WTC11 (cell line): ENCODE measurements around the gene GRIN2A.

Experiments
- FOXK1 ChIP-seq: sonication (generic); formaldehyde crosslinking; IDR thresholded peaks from 2 replicates; pipeline ENCODE4 v1.8.0; 2022; ENCODE audit warnings: mild to moderate bottlenecking, moderate library complexity, missing genetic modification reagents
- NFYB ChIP-seq: sonication (generic); formaldehyde crosslinking; conservative IDR thresholded peaks from 2 replicates; pipeline ENCODE4 v1.8.0; 2022; ENCODE audit warnings: low read depth, missing genetic modification reagents
- TCF7 ChIP-seq: sonication (generic); formaldehyde crosslinking; IDR thresholded peaks from 2 replicates; pipeline ENCODE4 v1.8.0; 2022; ENCODE audit warnings: mild to moderate bottlenecking, low read depth, missing genetic modification reagents, moderate library complexity
- TF ChIP-seq, protein P1 (sequence below): fragments of 200-600 bp; IDR thresholded peaks from 2 replicates; pipeline ENCODE4 v1.8.0; 2022; ENCODE audit warnings: antibody characterized with exemption
- TF ChIP-seq, protein P2 (sequence below): sonication (generic); formaldehyde crosslinking; IDR thresholded peaks from 2 replicates; pipeline ENCODE4 v1.8.0; 2022; ENCODE audit warnings: mild to moderate bottlenecking, missing genetic modification reagents
- TF ChIP-seq, protein P3 (sequence below): sonication (generic); formaldehyde crosslinking; IDR thresholded peaks from 2 replicates; pipeline ENCODE4 v1.8.0; 2022; ENCODE audit warnings: mild to moderate bottlenecking, missing genetic modification reagents
- TF ChIP-seq, protein P4 (sequence below): sonication (generic); formaldehyde crosslinking; IDR thresholded peaks from 2 replicates; pipeline ENCODE4 v1.8.1; 2022; ENCODE audit warnings: low read depth, missing genetic modification reagents, borderline replicate concordance
- TF ChIP-seq, protein P5 (sequence below): sonication (generic); formaldehyde crosslinking; IDR thresholded peaks from 2 replicates; pipeline ENCODE4 v1.8.1; 2022; ENCODE audit warnings: missing genetic modification reagents, borderline replicate concordance
- TF ChIP-seq, protein P6 (sequence below): fragments of 250-450 bp; sonication (Bioruptor Pico); conservative IDR thresholded peaks from 2 replicates; pipeline ENCODE4 v1.9.0; 2021; ENCODE audit warnings: mild to moderate bottlenecking

DNA sequence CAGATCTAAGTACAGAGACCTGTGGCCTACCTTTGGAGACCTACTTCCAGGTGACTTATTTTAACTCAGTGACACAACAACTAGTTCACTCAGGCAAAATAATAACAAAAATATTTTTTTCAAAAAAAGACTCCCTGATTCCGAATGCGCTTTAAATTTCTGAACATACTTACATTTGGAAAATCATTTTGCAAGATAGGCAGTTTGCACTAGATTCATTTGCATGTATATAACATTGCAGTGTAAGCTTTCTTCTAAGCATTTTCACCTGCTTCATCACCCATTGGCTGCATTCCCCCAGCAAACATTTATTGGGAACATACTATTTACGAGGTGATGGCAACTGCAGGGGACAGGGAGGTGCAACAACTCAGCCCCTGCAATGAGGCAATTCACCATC, 166.8 kb downstream of the GRIN2A start:
- TF ChIP-seq, protein P1, sequence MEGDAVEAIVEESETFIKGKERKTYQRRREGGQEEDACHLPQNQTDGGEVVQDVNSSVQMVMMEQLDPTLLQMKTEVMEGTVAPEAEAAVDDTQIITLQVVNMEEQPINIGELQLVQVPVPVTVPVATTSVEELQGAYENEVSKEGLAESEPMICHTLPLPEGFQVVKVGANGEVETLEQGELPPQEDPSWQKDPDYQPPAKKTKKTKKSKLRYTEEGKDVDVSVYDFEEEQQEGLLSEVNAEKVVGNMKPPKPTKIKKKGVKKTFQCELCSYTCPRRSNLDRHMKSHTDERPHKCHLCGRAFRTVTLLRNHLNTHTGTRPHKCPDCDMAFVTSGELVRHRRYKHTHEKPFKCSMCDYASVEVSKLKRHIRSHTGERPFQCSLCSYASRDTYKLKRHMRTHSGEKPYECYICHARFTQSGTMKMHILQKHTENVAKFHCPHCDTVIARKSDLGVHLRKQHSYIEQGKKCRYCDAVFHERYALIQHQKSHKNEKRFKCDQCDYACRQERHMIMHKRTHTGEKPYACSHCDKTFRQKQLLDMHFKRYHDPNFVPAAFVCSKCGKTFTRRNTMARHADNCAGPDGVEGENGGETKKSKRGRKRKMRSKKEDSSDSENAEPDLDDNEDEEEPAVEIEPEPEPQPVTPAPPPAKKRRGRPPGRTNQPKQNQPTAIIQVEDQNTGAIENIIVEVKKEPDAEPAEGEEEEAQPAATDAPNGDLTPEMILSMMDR, result no peak
- TF ChIP-seq FOXK1 (CRISPR knock-in tag) (no peak), TCF7 (no peak), NFYB (no peak)
- TF ChIP-seq, protein P2, sequence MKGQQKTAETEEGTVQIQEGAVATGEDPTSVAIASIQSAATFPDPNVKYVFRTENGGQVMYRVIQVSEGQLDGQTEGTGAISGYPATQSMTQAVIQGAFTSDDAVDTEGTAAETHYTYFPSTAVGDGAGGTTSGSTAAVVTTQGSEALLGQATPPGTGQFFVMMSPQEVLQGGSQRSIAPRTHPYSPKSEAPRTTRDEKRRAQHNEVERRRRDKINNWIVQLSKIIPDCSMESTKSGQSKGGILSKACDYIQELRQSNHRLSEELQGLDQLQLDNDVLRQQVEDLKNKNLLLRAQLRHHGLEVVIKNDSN (CRISPR knock-in tag), result no peak
- TF ChIP-seq, protein P3, sequence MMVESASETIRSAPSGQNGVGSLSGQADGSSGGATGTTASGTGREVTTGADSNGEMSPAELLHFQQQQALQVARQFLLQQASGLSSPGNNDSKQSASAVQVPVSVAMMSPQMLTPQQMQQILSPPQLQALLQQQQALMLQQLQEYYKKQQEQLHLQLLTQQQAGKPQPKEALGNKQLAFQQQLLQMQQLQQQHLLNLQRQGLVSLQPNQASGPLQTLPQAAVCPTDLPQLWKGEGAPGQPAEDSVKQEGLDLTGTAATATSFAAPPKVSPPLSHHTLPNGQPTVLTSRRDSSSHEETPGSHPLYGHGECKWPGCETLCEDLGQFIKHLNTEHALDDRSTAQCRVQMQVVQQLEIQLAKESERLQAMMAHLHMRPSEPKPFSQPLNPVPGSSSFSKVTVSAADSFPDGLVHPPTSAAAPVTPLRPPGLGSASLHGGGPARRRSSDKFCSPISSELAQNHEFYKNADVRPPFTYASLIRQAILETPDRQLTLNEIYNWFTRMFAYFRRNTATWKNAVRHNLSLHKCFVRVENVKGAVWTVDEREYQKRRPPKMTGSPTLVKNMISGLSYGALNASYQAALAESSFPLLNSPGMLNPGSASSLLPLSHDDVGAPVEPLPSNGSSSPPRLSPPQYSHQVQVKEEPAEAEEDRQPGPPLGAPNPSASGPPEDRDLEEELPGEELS (CRISPR knock-in tag), result no peak
- TF ChIP-seq, protein P4, sequence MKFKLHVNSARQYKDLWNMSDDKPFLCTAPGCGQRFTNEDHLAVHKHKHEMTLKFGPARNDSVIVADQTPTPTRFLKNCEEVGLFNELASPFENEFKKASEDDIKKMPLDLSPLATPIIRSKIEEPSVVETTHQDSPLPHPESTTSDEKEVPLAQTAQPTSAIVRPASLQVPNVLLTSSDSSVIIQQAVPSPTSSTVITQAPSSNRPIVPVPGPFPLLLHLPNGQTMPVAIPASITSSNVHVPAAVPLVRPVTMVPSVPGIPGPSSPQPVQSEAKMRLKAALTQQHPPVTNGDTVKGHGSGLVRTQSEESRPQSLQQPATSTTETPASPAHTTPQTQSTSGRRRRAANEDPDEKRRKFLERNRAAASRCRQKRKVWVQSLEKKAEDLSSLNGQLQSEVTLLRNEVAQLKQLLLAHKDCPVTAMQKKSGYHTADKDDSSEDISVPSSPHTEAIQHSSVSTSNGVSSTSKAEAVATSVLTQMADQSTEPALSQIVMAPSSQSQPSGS (CRISPR knock-in tag), result no peak
- TF ChIP-seq, protein P5, sequence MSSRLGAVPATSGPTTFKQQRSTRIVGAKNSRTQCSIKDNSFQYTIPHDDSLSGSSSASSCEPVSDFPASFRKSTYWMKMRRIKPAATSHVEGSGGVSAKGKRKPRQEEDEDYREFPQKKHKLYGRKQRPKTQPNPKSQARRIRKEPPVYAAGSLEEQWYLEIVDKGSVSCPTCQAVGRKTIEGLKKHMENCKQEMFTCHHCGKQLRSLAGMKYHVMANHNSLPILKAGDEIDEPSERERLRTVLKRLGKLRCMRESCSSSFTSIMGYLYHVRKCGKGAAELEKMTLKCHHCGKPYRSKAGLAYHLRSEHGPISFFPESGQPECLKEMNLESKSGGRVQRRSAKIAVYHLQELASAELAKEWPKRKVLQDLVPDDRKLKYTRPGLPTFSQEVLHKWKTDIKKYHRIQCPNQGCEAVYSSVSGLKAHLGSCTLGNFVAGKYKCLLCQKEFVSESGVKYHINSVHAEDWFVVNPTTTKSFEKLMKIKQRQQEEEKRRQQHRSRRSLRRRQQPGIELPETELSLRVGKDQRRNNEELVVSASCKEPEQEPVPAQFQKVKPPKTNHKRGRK (CRISPR knock-in tag), result no peak
- TF ChIP-seq, protein P6, sequence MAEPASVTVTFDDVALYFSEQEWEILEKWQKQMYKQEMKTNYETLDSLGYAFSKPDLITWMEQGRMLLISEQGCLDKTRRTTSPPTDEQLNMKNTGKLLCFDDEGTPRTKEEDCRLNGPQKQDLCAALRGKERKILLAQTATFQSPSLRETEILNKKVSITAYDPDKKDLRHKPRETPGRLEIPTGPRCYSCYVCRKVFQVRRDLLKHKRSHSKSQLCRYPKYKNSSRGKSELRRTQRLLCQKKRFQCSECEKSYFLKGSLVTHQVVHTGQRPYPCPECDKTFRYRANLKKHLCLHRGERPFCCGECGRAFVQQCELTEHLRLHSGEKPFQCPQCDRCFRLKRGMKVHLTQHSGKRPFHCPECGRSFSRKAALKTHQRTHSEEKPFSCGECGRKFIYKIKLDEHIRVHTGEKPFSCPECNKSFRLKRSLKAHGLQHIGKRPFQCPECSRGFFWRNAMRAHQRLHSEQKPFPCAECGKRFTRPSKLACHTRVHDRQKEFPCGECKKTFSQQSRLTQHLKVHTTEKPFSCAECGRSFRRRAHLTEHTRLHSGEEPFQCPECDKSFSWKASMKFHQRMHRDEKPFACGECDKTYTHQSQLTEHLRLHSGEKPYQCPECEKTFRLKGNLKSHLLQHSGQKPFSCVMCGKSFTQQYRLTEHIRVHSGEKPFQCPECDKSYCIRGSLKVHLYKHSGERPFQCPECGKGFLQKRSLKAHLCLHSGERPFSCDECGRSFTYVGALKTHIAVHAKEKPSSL (CRISPR knock-in tag), result no peak
